ENCODE results near the gene DUSP3.

DUSP3 gene

GRCh38 chr17:43778337-43779144 lies at the start of gene DUSP3:
TSS of gene DUSP3 (minus strand) at chr17:43778977. CDS start at chr17:43778924, 53 bp downstream.
- TF ChIP-seq GATA3 (IDR thresholded peaks at IDR 0.05; ENCODE audit: low read depth, low read length) (no peak), GATA2 (IDR thresholded peaks at IDR 0.05; ENCODE audit: low read depth, low read length) (no peak)

GRCh38 chr17:43827596-43827995 lies 48.8 kb upstream of the DUSP3 start:
- no peak for TF ChIP-seq GATA3 (IDR thresholded peaks at IDR 0.05; ENCODE audit: low read depth, low read length)
- no peak for TF ChIP-seq GATA2 (IDR thresholded peaks at IDR 0.05; ENCODE audit: low read depth, low read length)

DNA sequence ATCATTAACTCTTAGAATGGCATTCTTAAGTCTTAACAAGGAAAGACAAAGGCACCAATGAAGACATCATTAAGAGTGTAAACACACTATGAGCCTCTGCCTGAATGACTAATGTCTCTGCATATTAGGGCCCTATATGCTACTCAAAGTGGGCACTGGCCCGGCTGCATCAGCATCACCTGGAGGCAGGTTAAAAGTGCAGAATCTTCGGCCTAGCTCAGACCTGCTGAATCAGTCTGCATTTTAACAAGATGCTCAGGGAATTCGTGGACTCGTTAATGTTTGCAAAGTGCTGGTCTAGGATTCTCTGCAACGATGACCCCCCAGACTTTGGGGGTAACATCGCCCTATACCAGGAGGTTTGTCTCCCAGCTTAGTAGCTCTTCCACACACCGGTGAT lies 47.4 kb upstream of the DUSP3 start:
- TF ChIP-seq GATA3 (IDR thresholded peaks at IDR 0.05; ENCODE audit: low read depth, low read length) (no peak), GATA2 (IDR thresholded peaks at IDR 0.05; ENCODE audit: low read depth, low read length) (no peak)

- TF ChIP-seq GATA2 (IDR thresholded peaks at IDR 0.05; ENCODE audit: low read depth, low read length) = no peak
- TF ChIP-seq GATA3 (IDR thresholded peaks at IDR 0.05; ENCODE audit: low read depth, low read length) = no peak
These were observed 46.8 kb upstream of the DUSP3 start for GRCh38 chr17:43825567-43825966.

DNA sequence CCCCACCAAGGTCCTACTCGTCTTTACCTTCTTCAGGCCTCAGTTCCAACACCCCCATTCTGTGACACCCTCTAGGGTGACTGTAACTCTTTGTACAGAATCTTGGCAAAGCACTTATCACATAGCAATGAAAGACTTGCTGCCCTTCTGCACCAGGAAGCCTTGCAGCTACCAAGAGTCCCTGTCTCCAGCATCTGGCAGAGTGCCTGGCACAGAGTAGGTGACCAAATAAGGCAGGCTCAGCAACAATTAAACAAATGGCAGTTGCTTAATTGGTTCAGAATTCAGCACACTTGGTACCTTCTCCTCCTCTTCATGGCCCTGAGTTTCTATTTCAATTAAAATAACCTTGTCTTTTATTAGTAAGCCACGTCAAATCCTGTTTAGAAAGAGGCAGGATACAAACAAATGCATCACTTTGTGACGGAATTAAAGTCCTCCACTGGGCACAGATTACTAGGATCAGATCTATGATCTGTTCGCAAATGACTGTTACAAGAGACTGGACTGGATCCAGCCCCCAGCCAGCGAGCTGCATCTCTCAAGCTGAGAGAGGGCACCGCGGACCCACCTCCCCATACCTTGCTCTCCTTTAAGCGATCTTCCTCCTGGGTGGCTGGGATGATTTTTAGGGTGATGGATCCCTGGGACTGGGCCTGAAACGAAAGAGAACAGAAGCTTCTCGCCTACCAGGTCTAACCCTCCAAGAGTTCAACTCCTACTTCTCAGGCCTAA lies 44.7 kb upstream of the DUSP3 start:
- TF ChIP-seq GATA3 (IDR thresholded peaks at IDR 0.05; ENCODE audit: low read depth, low read length) (no peak), GATA2 (IDR thresholded peaks at IDR 0.05; ENCODE audit: low read depth, low read length) (no peak)

DNA sequence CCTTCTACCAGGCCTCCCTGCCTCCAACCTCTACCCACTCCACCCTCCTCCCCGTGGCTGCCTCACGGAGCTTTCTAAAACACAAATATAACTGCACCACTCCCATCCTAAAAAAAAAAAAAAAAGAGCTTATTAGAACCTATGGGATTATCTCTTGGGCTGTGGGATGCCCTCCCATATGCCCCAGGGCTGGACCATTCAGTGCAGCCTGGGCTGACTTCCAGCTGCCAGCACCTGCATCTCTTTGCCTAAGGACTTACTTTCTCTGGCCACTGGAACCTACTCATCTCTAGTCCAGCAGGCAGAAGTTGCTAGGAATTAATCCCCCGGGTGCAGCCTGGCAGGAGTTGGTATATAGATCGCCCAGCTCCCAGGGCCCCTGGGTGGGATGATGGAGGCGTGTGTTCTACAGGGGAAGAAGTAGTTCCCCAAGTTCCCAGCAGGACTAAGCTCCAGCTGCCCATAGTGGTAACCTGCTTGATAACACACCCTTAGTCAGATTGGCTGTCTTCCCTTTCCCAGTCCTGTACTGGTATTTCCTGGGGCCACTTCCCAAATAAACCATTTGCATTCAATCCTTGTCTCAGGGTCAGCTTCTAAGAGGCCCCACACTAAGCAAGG lies 43.9 kb upstream of the DUSP3 start:
- TF ChIP-seq GATA2 (IDR thresholded peaks at IDR 0.05; ENCODE audit: low read depth, low read length) (no peak), GATA3 (IDR thresholded peaks at IDR 0.05; ENCODE audit: low read depth, low read length) (no peak)

DNA sequence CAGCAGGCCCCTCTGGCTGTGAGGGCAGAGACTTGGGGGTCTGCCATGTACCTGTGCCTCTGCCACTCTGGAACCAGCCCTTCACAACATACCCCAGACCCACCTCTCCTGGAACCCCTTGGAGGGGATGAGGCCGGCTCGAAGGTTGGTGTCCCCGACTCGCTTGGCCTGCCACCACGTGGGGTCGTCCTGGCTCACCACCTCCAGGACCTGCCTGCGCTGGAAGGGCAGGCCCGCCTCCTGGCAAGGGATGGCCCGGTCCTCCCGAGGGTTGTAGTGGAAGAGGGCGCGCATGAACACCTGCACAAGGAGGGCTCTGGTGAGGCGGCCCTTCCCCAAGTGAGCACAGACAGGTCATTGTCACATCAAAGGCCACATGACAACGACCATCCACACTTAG lies 42.0 kb upstream of the DUSP3 start:
- TF ChIP-seq GATA2 (IDR thresholded peaks at IDR 0.05; ENCODE audit: low read depth, low read length) (no peak), GATA3 (IDR thresholded peaks at IDR 0.05; ENCODE audit: low read depth, low read length) (no peak)

GRCh38 chr17:43818966-43819365 lies 40.2 kb upstream of the DUSP3 start:
- TF ChIP-seq GATA3 (IDR thresholded peaks at IDR 0.05; ENCODE audit: low read depth, low read length) (no peak), GATA2 (IDR thresholded peaks at IDR 0.05; ENCODE audit: low read depth, low read length) (no peak)

DNA sequence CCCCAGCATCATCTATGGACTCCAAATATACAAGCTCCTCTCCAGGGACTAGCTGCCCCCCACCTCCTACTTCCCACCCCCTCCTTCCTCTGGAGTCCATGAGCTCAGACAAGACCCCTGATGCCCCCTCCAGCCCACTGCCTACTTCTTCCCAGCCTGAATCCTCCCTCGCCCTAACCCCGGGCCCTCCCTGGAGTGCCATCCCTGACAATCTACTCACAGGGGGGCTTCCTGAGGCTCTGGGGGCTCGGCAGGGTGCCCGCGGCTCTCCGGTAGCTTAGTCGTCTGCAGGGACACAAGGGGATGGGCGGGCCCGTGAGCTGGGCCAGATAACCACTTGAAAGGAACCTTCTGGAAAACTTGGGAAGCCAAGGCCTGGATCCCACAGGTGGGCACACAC lies 39.0 kb upstream of the DUSP3 start:
- TF ChIP-seq GATA3 (IDR thresholded peaks at IDR 0.05; ENCODE audit: low read depth, low read length) (no peak), GATA2 (IDR thresholded peaks at IDR 0.05; ENCODE audit: low read depth, low read length) (no peak)

- TF ChIP-seq GATA3 (IDR thresholded peaks at IDR 0.05; ENCODE audit: low read depth, low read length) (no peak), GATA2 (IDR thresholded peaks at IDR 0.05; ENCODE audit: low read depth, low read length) (no peak)
These were observed 37.9 kb upstream of the DUSP3 start for GRCh38 chr17:43816336-43817320.

DNA sequence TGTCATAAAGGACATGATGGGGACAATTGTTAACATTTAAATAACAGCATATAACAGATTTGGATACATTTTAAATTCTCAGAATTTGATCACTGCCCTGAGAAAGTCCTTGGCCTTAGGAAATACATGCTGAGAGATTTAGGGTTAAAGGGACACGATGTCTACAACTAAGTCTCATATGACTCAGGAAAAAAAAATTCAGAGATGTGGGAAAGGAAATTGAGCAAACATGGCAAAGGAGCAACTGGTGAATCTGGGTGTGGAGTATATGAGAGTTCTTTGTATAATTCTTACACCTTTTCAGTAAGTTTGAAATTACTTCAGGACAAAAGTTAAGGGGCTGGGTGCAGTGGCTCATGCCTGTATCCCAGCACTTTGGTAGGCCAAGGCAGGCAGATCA lies 35.9 kb upstream of the DUSP3 start:
- TF ChIP-seq GATA2 (IDR thresholded peaks at IDR 0.05; ENCODE audit: low read depth, low read length) = no peak

- TF ChIP-seq GATA2 (IDR thresholded peaks at IDR 0.05; ENCODE audit: low read depth, low read length) = no peak
- TF ChIP-seq GATA3 (IDR thresholded peaks at IDR 0.05; ENCODE audit: low read depth, low read length) = no peak
These were observed 35.2 kb upstream of the DUSP3 start for GRCh38 chr17:43814026-43814425.

DNA sequence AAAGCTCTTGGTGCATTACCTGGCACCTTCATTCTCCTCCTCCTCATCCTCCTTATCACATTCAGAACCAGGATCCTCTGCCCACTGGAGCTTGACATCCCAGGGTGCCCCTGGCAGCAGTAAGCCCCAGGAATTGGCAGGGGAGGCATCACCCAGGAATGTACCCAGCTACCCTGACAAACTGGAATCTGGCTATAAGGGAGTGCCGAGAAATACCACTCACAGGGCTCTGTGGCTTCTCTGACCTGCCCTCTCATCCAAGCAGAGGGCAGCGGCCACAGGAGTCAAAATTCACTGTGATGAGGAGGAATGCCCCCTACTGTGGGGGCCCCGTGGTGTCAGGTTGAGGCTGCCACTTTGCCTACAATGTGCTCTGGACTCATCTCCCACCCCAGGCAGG lies 34.6 kb upstream of the DUSP3 start:
- TF ChIP-seq GATA3 (IDR thresholded peaks at IDR 0.05; ENCODE audit: low read depth, low read length) (no peak), GATA2 (IDR thresholded peaks at IDR 0.05; ENCODE audit: low read depth, low read length) (no peak)
